MM.1S (cell line): ENCODE data around the gene SDCCAG8.
A peak's percentile ranks its signal among the peaks of the same experiment; 100 is the strongest.

Experiments used
- DNase-seq: peaks from one replicate; pipeline ENCODE4 v3.0.0-alpha.2; 2015
- H2AFZ ChIP-seq: fragments of 300-600 bp; sonication (generic); 2 replicates; pipeline ENCODE4 v1.6.0; 2016; ENCODE audit warnings: antibody characterized with exemption, low read length
- H3F3A ChIP-seq: fragments of 300-600 bp; sonication (generic); 2 replicates; pipeline ENCODE4 v1.6.1; 2016; ENCODE audit warnings: mild to moderate bottlenecking, antibody characterized with exemption, low read length, moderate library complexity, mixed read lengths; ENCODE audit not compliant: insufficient read depth
- H3K27ac ChIP-seq: fragments of 300-600 bp; sonication (generic); 2 replicates; pipeline ENCODE4 v1.5.1; 2016; ENCODE audit warnings: mild to moderate bottlenecking, low read length
- H3K27me3 ChIP-seq: fragments of 300-600 bp; sonication (generic); replicated peaks from 2 replicates; pipeline ENCODE4 v1.6.0; 2016; ENCODE audit warnings: low read length; ENCODE audit not compliant: insufficient read depth
- H3K36me3 ChIP-seq: fragments of 300-600 bp; sonication (generic); replicated peaks from 2 replicates; pipeline ENCODE4 v1.6.1; 2016; ENCODE audit warnings: mild to moderate bottlenecking, low read length, mixed read lengths; ENCODE audit not compliant: insufficient read depth
- H3K4me1 ChIP-seq: fragments of 300-600 bp; sonication (generic); 2 replicates; pipeline ENCODE4 v1.6.1; 2016; ENCODE audit warnings: low read length, mixed read lengths
- H3K4me2 ChIP-seq: fragments of 300-600 bp; sonication (generic); 2 replicates; pipeline ENCODE4 v1.6.0; 2016; ENCODE audit warnings: low read depth, low read length
- H3K4me3 ChIP-seq: fragments of 300-600 bp; sonication (generic); 2 replicates; pipeline ENCODE4 v1.5.1; 2016; ENCODE audit warnings: low read length, mixed read lengths
- H3K79me2 ChIP-seq: fragments of 300-600 bp; sonication (generic); 2 replicates; pipeline ENCODE4 v1.6.1; 2016; ENCODE audit warnings: mixed run types, low read length, mixed read lengths
- H3K9ac ChIP-seq: fragments of 300-600 bp; sonication (generic); 2 replicates; pipeline ENCODE4 v1.6.1; 2016; ENCODE audit warnings: low read length, mixed read lengths
- H3K9me2 ChIP-seq: fragments of 300-600 bp; sonication (generic); replicated peaks from 2 replicates; pipeline ENCODE4 v1.6.1; 2016; ENCODE audit warnings: mild to moderate bottlenecking, low read length, mixed read lengths; ENCODE audit not compliant: insufficient read depth
- H3K9me3 ChIP-seq: fragments of 300-600 bp; sonication (generic); replicated peaks from 2 replicates; pipeline ENCODE4 v1.6.1; 2016; ENCODE audit warnings: mild to moderate bottlenecking, low read length, mixed read lengths; ENCODE audit not compliant: insufficient read depth
- H4K20me1 ChIP-seq: fragments of 300-600 bp; sonication (generic); 2 replicates; pipeline ENCODE4 v1.6.1; 2016; ENCODE audit warnings: mild to moderate bottlenecking, low read length, moderate library complexity, mixed read lengths; ENCODE audit not compliant: insufficient read depth
- EZH2 ChIP-seq: fragments of 300-600 bp; sonication (generic); optimal IDR thresholded peaks from 2 replicates; pipeline ENCODE3; 2017; ENCODE audit warnings: low read depth, mild to moderate bottlenecking, antibody characterized with exemption, low read length, mixed read lengths
- EZH2phosphoT487 ChIP-seq: fragments of 300-600 bp; sonication (generic); IDR thresholded peaks from 2 replicates; pipeline ENCODE4 v1.6.1; 2018; ENCODE audit warnings: antibody characterized with exemption, low read length
- TF ChIP-seq, protein P1 (sequence below): fragments of 300-600 bp; sonication (generic); IDR thresholded peaks from 2 replicates; pipeline ENCODE4 v1.5.1; 2016; ENCODE audit warnings: antibody characterized with exemption, low read length, mixed read lengths

The SDCCAG8 gene

DNA sequence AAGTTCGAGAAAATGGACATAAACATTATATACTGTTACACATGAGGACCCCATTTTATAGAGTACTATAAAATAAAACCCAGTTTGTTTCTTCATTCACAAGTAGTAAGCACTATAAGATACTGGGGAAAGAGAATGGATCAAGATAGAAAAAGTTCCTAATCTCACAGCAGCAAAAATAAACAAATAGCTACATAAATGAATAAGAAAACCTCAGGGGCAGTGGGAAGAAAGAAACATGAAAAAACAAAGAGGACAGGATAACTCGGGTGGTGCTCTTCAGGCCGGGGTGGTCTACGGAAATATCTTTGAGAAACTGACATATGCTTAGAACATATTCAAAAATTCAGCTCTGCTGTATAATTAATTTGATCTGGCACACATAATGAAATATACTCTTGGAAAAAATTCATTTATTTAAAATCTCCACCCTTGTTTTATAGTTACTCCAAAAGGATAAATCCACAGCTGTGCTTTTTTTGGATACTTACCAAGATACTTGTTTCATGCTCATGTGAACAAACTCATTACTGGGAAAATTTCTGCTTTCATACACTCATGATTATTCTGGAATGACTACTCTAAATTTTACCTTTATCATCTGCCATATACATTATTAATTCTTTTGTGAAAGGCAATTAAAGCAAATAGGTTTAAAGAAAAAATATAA lies 20.7 kb upstream of the SDCCAG8 start:
- peaks cover 4% of the 10 kb centered on the region; the same call in 1 of the 2 replicates for H3K4me1 ChIP-seq
- no peaks in the 10 kb centered on the region for H3K9me2 ChIP-seq
- no peaks in the 10 kb centered on the region for H3F3A ChIP-seq
- no peak overlapping the region for H3K4me2 ChIP-seq
- no peaks in the 10 kb centered on the region for H3K9me3 ChIP-seq
- no peak overlapping the region for H2AFZ ChIP-seq
- H3K9ac ChIP-seq = no peak overlapping the region
- DNase-seq = no peak
- no peaks in the 10 kb centered on the region for H3K36me3 ChIP-seq
- H3K79me2 ChIP-seq = no peaks in the 10 kb centered on the region
- H4K20me1 ChIP-seq = no peaks in the 10 kb centered on the region
- H3K4me3 ChIP-seq = no peak overlapping the region
- no peaks in the 10 kb centered on the region for H3K27me3 ChIP-seq
- no peak for TF ChIP-seq EZH2phosphoT487
- TF ChIP-seq EZH2 = no peak
- TF ChIP-seq, protein P1, sequence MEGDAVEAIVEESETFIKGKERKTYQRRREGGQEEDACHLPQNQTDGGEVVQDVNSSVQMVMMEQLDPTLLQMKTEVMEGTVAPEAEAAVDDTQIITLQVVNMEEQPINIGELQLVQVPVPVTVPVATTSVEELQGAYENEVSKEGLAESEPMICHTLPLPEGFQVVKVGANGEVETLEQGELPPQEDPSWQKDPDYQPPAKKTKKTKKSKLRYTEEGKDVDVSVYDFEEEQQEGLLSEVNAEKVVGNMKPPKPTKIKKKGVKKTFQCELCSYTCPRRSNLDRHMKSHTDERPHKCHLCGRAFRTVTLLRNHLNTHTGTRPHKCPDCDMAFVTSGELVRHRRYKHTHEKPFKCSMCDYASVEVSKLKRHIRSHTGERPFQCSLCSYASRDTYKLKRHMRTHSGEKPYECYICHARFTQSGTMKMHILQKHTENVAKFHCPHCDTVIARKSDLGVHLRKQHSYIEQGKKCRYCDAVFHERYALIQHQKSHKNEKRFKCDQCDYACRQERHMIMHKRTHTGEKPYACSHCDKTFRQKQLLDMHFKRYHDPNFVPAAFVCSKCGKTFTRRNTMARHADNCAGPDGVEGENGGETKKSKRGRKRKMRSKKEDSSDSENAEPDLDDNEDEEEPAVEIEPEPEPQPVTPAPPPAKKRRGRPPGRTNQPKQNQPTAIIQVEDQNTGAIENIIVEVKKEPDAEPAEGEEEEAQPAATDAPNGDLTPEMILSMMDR = no peak
- H3K27ac ChIP-seq = no peak overlapping the region

DNA sequence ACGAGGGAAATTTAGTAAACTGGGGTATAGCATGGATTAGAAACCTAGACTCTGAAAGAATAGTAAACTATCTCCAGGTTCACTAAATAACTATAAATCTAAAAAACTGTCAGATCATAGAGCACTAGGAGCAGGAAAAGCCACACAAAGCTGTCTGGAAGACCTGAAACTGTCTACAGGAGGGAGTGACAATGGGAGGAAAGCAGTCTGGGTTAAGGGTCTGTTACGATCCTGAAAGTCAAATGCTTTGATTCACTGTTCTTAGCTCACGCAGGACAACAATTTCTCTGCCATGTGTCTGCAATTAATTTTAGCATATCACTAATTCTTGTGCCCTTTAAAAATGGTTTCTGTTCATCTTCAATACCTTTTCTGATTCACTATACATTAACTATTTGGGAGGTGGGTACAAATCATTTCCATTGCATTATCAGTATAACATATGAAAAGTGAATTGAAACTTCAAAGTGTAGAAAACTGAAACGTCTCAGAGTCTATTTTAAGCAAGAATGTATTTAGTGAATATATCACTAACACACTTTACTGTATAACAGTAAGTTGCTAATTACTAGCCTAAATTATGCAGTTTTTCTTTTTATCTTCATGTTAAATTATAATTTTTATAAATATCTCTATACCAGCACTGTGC lies 19.1 kb upstream of the SDCCAG8 start:
- Histone ChIP-seq H4K20me1 (no peaks in the 10 kb centered on the region), H3K79me2 (no peaks in the 10 kb centered on the region), H3F3A (no peaks in the 10 kb centered on the region), H3K4me2 (no peak overlapping the region), H3K36me3 (no peaks in the 10 kb centered on the region), H3K9ac (no peak overlapping the region), H3K9me3 (no peaks in the 10 kb centered on the region), H3K27ac (no peak overlapping the region), H3K4me3 (no peak overlapping the region), H2AFZ (no peak overlapping the region), H3K9me2 (no peaks in the 10 kb centered on the region), H3K27me3 (no peaks in the 10 kb centered on the region), H3K4me1 (peaks cover 4% of the 10 kb centered on the region; the same call in 1 of the 2 replicates)
- DNase-seq = no peak
- TF ChIP-seq EZH2phosphoT487 (no peak), EZH2 (no peak)

DNA sequence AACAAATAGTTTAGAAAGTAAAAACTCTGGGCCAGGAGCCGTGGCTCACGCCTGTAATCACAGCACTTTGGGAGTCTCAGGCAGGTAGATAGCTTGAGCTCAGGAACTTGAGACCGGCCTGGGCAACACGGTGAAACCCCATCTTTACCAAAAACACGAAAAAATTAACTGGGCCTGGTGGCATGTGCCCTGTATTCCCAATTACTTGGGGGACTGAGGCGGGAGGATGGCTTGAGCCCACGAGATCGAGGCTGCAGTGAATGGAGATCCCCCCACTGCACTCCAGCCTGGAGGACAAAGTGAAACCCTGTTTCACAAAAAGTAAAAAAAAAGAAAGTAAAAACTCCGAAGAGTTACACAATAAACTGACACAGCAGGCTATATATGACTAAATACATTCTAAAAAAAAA lies 11.4 kb upstream of the SDCCAG8 start:
- no peaks in the 10 kb centered on the region for H3K4me1 ChIP-seq
- H4K20me1 ChIP-seq = no peaks in the 10 kb centered on the region
- H3K9me3 ChIP-seq = no peaks in the 10 kb centered on the region
- no peaks in the 10 kb centered on the region for H3K27me3 ChIP-seq
- no peaks in the 10 kb centered on the region for H3K9me2 ChIP-seq
- no peak overlapping the region for H2AFZ ChIP-seq
- H3K79me2 ChIP-seq = peaks cover 14% of the 10 kb centered on the region
- peak overlapping the region; percentile 46; the same call in 1 of the 2 replicates for H3K4me2 ChIP-seq
- peak overlapping the region; percentile 26 for H3K4me3 ChIP-seq
- H3K36me3 ChIP-seq = no peaks in the 10 kb centered on the region
- TF ChIP-seq EZH2 (no peak), EZH2phosphoT487 (no peak)
- TF ChIP-seq, protein P1 = no peak
- H3F3A ChIP-seq = no peaks in the 10 kb centered on the region
- DNase-seq = no peak
- H3K9ac ChIP-seq = peak overlapping the region; percentile 29; the same call in 1 of the 2 replicates
- no peak overlapping the region for H3K27ac ChIP-seq

DNA sequence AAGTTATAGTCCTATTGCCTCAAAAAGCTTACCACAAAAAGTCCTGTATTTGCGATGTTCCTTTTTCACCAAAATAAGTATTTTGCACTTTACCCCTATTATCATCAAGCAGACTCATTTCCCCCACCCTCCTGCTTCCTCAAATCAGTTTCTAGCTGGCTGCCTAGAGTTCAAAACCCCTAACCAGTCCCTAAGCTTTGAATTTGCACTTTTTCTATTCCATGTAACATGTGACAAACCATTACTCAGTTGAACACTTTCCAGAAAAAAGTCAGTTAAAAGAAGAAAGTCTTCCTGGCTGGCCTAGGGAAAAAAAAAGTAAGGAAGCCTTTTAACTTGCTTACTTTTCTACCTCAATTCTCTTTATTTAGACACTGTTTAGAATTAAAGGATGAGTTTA lies 8.9 kb upstream of the SDCCAG8 start:
- H3K4me1 ChIP-seq = no peaks in the 10 kb centered on the region
- H2AFZ ChIP-seq = no peak overlapping the region
- H3F3A ChIP-seq = no peaks in the 10 kb centered on the region
- no peak overlapping the region for H3K27ac ChIP-seq
- no peaks in the 10 kb centered on the region for H3K36me3 ChIP-seq
- H3K27me3 ChIP-seq = no peaks in the 10 kb centered on the region
- H3K9me2 ChIP-seq = no peaks in the 10 kb centered on the region
- no peak overlapping the region for H3K4me3 ChIP-seq
- H3K9ac ChIP-seq = no peak overlapping the region
- H3K9me3 ChIP-seq = no peaks in the 10 kb centered on the region
- no peak for DNase-seq
- TF ChIP-seq, protein P1 = no peak
- TF ChIP-seq EZH2phosphoT487 (no peak), EZH2 (no peak)
- H3K4me2 ChIP-seq = no peak overlapping the region
- H3K79me2 ChIP-seq = peaks cover 26% of the 10 kb centered on the region
- H4K20me1 ChIP-seq = no peaks in the 10 kb centered on the region
